AG10803 (cell line): ENCODE measurements around the gene SNHG17.

Experiments
- DNase-seq: peaks from one replicate; pipeline ENCODE4 v3.0.0; 2010; ENCODE audit warnings: low read depth
- H3K4me3 ChIP-seq: 2 replicates; pipeline ENCODE4 v1.5.1; 2011; ENCODE audit warnings: mild to moderate bottlenecking, low read length, control low read depth
- CTCF ChIP-seq: conservative IDR thresholded peaks from 2 replicates; pipeline ENCODE4 v1.5.1; 2011; ENCODE audit warnings: mild to moderate bottlenecking, low read length, control low read depth, inconsistent platforms

SNHG17 gene

GRCh38 chr20:38434770-38435554 lies at the start of gene SNHG17:
Gene SNHG17, minus strand, starts transcription at chr20:38435328.
- peak; percentile 96 for DNase-seq
- TF ChIP-seq CTCF = peak; percentile 99
- peak within 1 kb of the TSS; percentile 93 for H3K4me3 ChIP-seq

GRCh38 chr20:38479596-38479995 lies 44.5 kb upstream of the SNHG17 start:
- no peak for DNase-seq
- H3K4me3 ChIP-seq = no peak overlapping the region
- no peak for TF ChIP-seq CTCF

DNA sequence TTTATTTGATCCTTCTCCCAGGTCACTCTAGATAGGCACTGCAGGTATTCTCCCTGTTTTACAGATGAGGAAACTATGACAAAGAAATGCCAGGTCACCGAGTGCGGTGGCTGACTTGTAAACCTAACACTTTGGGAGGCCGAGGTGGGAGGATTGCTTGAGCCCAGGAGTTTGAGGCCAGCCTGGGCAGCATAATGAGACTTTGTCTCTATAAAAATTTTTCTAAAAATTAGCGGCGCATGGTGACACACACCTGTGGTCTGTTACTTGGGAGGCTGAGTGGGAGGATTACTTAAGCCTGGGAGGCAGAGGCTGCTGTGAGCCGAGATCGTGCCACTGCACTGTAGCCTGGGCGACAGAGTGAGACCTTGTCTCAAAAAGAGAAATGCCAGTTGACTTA lies 42.6 kb upstream of the SNHG17 start:
- no peak for DNase-seq
- no peak for TF ChIP-seq CTCF
- H3K4me3 ChIP-seq = no peak overlapping the region

- no peak for TF ChIP-seq CTCF
- peak; percentile 21 for DNase-seq
- peak overlapping the region; percentile 89 for H3K4me3 ChIP-seq
These were observed 38.3 kb upstream of the SNHG17 start for GRCh38 chr20:38473367-38473795.

DNA sequence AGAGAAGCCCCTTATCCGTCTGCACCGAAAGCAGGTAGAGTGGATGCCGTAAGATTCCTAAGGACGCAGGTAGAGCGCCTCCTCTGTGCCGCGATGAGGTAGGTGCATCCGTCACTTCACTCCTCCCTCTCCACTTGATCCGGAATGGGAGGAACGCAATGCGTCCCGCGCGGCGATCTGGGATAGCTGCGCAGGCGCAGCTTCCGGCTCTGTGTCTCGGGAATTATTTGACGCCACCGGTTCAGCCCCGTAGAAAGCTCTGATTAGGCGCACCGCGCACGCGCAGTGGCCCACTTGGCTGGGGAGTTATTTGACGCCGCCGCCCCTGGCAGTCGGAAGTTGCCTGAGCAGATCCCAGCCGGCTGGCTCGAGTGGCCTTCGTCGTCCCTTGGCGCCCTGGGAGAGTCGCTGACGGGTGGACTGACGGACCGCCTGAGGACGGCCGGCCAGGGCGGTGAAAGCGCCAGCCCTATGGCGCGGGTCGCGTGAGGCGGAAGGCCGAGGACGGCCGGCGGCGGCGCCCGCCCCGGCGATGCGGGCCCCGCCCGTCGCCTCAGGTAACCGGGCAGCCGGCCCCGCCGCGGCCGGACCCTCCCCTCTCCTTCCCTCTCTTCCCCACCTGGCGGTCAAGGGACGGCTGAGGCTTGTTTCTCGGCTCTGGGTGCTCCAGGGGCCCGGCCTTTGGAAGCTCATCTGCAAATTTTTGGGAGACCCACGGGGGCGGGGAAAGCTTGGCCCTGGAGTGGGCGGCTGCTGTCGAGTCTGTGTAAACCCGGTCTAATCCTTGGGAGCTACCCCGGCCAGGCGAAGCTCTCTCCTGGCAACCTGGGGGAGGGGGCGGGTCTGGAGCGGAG lies 37.6 kb upstream of the SNHG17 start, which contains the start of gene RALGAPB:
Gene RALGAPB (plus strand): TSS at position 331 of the 854 bp plus-strand sequence. CDS start 15,590 bp downstream, outside the sequence.
- DNase-seq = peak; percentile 95
- TF ChIP-seq CTCF = peak; percentile 53
- H3K4me3 ChIP-seq = peak within 1 kb of the TSS; percentile 89

GRCh38 chr20:38471987-38472512 lies 36.9 kb upstream of the SNHG17 start:
- H3K4me3 ChIP-seq = peak overlapping the region; percentile 73
- TF ChIP-seq CTCF = no peak
- DNase-seq = no peak
